Naive thymus-derived CD4-positive, alpha-beta T cell (primary cell): Measurements from ENCODE around the gene ELMO2. TPM values are rescaled to one million over a fixed set of nuclear protein-coding genes. Genes with fewer than 3 reads are reported as not detected.

Experiments used
- ATAC-seq: fragments of 150-1000 bp; cut with Tn5 transposase; 2 replicates; pipeline ENCODE4 v1.10.0; 2021; ENCODE audit warnings: mild to moderate bottlenecking, moderate library complexity
- CTCF ChIA-PET: fragments of 350-600 bp; sonication (Branson Sonifier 250); formaldehyde crosslinking; loops from one replicate; lab custom pipeline; 2021; ENCODE audit warnings: antibody characterized with exemption; lab: Charles Lee
- POLR2A ChIA-PET: fragments of 350-600 bp; sonication (Branson Sonifier 250); formaldehyde crosslinking; loops from one replicate; lab custom pipeline; 2021; ENCODE audit warnings: antibody characterized with exemption, inconsistent platforms; lab: Charles Lee
- DNase-seq, 9 donors: peaks; one replicate each; pipeline versions ENCODE4 v3.0.0 to v3.0.0-alpha.2; 2020 to 2022; ENCODE audit warnings: mixed read lengths in 1 of 9
- H3K27ac ChIP-seq: one replicate; pipeline ENCODE4 v1.7.0; 2013; ENCODE audit warnings: mild to moderate bottlenecking, low read depth, low read length, moderate library complexity
- H3K27me3 ChIP-seq, 2 donors: one replicate each; pipeline ENCODE4 v1.7.0; 2013; ENCODE audit warnings: low read length in 2 of 2, mild to moderate bottlenecking in 2 of 2, moderate library complexity in 2 of 2; ENCODE audit not compliant: control insufficient read depth in 2 of 2, insufficient read depth in 2 of 2
- H3K36me3 ChIP-seq, 3 experiments: 1 replicate in 2 of 3; 2 replicates in 1 of 3; pipeline ENCODE4 v1.7.0; 2013; ENCODE audit warnings: low read length in 3 of 3, mild to moderate bottlenecking in 3 of 3, moderate library complexity in 1 of 3; ENCODE audit not compliant: insufficient read depth in 3 of 3, control insufficient read depth in 2 of 3
- H3K4me1 ChIP-seq, 2 donors: one replicate each; pipeline ENCODE4 v1.7.0; 2013; ENCODE audit warnings: low read length in 2 of 2, mild to moderate bottlenecking in 2 of 2, moderate library complexity in 1 of 2; ENCODE audit not compliant: control insufficient read depth in 2 of 2, insufficient read depth in 2 of 2
- H3K4me3 ChIP-seq: 2 replicates; pipeline ENCODE4 v1.7.0; 2013; ENCODE audit warnings: mild to moderate bottlenecking, low read length
- H3K9me3 ChIP-seq, 3 experiments: 1 replicate in 2 of 3; 2 replicates in 1 of 3; pipeline ENCODE4 v1.7.0; 2013; ENCODE audit warnings: low read length in 3 of 3; ENCODE audit not compliant: control insufficient read depth in 2 of 3
- H3K27ac Mint-ChIP-seq, 9 donors: one replicate each; pipeline ENCODE4 v1.8.0; 2020 to 2022; ENCODE audit warnings: mixed read lengths in 9 of 9, mild to moderate bottlenecking in 8 of 9, moderate library complexity in 5 of 9, inconsistent platforms in 2 of 9
- H3K27me3 Mint-ChIP-seq, 5 donors: one replicate each; pipeline ENCODE4 v1.8.0; 2021 to 2022; ENCODE audit warnings: mixed read lengths in 5 of 5, mild to moderate bottlenecking in 1 of 5
- H3K36me3 Mint-ChIP-seq, 5 donors: one replicate each; pipeline ENCODE4 v1.8.0; 2020 to 2022; ENCODE audit warnings: mixed read lengths in 5 of 5, mild to moderate bottlenecking in 3 of 5, inconsistent platforms in 1 of 5
- H3K4me1 Mint-ChIP-seq, 7 donors: one replicate each; pipeline ENCODE4 v1.8.0; 2020 to 2022; ENCODE audit warnings: mixed read lengths in 7 of 7, mild to moderate bottlenecking in 3 of 7, inconsistent platforms in 1 of 7
- H3K4me3 Mint-ChIP-seq, 10 donors: one replicate each; pipeline ENCODE4 v1.8.0; 2020 to 2022; ENCODE audit warnings: mild to moderate bottlenecking in 10 of 10, mixed read lengths in 10 of 10, moderate library complexity in 6 of 10, inconsistent platforms in 2 of 10
- H3K9me3 Mint-ChIP-seq, 11 donors: one replicate each; pipeline ENCODE4 v1.8.0; 2020 to 2022; ENCODE audit warnings: mixed read lengths in 11 of 11, mild to moderate bottlenecking in 4 of 11, inconsistent platforms in 1 of 11, moderate library complexity in 1 of 11
- intact Hi-C, 2 donors: fragments of 100-400 bp; cut with micrococcal nuclease; formaldehyde crosslinking; loops; one replicate each; pipeline ENCODE4 v1.15.1; 2023
- polyA plus RNA-seq, 2 donors: library from polyadenylated mRNA; unstranded; fragments of 300-500 nt; fragmentation: Illumina TruSeq; gene quantifications; one replicate each; pipeline ENCODE4 v1.2.3, GENCODE V29; 2021
- total RNA-seq, 6 experiments: library from RNA in 5 of 6; stranded (reverse) in 5 of 6; gene quantifications; 1 replicate in 5 of 6; 2 replicates in 1 of 6; pipeline ENCODE4 v1.2.3 and lab custom pipeline; 2021 to 2026

ELMO2 gene
- total and polyA plus RNA-seq, 7 experiments from 2014 or later: 35.6 to 104 (median 52.3) TPM

DNA sequence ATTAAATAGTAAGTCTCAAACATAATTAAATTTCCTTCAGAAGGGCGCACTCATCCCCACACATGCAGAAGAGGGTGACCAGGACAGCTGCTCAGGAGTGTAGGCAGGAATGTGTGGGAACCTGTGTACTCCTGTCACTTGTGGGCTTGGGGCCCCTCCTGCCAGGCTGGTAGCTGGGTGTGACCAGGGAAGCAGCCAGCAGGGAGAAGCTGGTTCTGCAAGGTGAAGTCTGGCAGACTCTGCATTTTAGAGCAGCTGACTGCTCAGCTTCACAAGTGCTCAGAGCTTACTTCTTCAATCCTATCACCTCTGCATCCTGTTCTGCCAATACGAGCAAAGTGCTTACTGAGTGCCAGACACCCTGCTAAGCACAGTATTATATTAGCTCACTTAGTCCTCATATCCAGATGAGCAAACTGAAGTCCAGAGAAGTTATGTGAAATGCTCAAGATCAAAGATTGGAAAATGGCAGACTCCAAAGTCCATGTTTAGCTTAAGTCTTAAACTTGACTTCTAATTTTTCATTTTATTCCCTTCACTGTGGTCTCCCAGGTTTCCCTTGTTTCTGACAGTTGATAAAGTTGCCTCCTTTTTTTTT lies 27.9 kb downstream of the ELMO2 start:
- H3K27ac ChIP-seq: no peak overlapping the region
- ATAC-seq (no peak), DNase-seq (no peak)
- no peak overlapping the region for H3K4me3 ChIP-seq
- ChIA-PET POLR2A (interaction anchor here (0.6 to 7.7 kb wide), 3 partner anchors 13 to 67 kb away, joined by 3 to 44 read pairs (median 5); no protein-coding TSS in a partner anchor), CTCF (no interaction called here)
- no peaks in the 10 kb centered on the region for H3K27me3 ChIP-seq
- H3K4me1 Mint-ChIP-seq: peaks cover 0 to 19% (median 0%) of the 10 kb centered on the region in 7 donors
- H3K4me3 Mint-ChIP-seq: no peak overlapping the region
- peaks cover 28 to 90% (median 51%) of the 10 kb centered on the region in 3 experiments for H3K36me3 ChIP-seq
- intact Hi-C loops: no loop called here
- no peaks in the 10 kb centered on the region for H3K9me3 Mint-ChIP-seq
- H3K4me1 ChIP-seq: no peaks in the 10 kb centered on the region
- H3K36me3 Mint-ChIP-seq: peaks cover 26 to 46% (median 29%) of the 10 kb centered on the region in 5 donors
- peak overlapping the region in 4 of 9 donors; percentile 19 to 66 (median 41) for H3K27ac Mint-ChIP-seq
- no peaks in the 10 kb centered on the region for H3K9me3 ChIP-seq
- no peaks in the 10 kb centered on the region for H3K27me3 Mint-ChIP-seq

DNA sequence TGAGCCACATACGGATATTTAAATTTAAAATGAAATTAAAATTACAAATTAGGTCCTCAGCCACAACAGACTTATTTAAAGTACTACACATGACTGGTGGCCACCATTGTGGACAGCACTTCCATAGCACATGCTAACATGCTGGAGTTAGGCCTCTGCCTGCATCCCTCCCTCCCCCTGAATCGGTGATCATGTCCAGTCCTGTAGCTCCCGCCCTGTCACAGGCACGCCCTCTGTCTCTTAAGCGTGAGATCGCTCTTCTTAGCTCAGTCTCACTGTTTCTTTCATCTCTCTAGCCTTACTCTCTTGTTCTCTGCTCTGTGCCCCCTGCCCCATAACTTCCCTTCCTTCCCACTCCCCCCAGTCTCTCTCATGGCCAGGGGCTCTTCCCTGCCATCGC lies 28.9 kb downstream of the ELMO2 start:
- DNase-seq (no peak), ATAC-seq (no peak)
- peak overlapping the region in 6 of 9 donors; percentile 13 to 74 (median 24) for H3K27ac Mint-ChIP-seq
- H3K27me3 Mint-ChIP-seq: no peaks in the 10 kb centered on the region
- CTCF ChIA-PET: interaction anchor here (0.6 kb wide), 1 partner anchor 1126 kb away, joined by 3 read pairs; no protein-coding TSS in a partner anchor
- H3K4me1 Mint-ChIP-seq: peaks cover 0 to 19% (median 0%) of the 10 kb centered on the region in 7 donors
- no peak overlapping the region for H3K4me3 Mint-ChIP-seq
- no peaks in the 10 kb centered on the region for H3K9me3 Mint-ChIP-seq
- no peaks in the 10 kb centered on the region for H3K4me1 ChIP-seq
- no peak overlapping the region for H3K4me3 ChIP-seq
- H3K27me3 ChIP-seq: no peaks in the 10 kb centered on the region
- intact Hi-C loops: no loop called here
- H3K9me3 ChIP-seq: no peaks in the 10 kb centered on the region
- POLR2A ChIA-PET: interaction anchor here (7.7 kb wide), 1 partner anchor 12 kb away, joined by 44 read pairs; no protein-coding TSS in a partner anchor
- peaks cover 27 to 46% (median 32%) of the 10 kb centered on the region in 5 donors for H3K36me3 Mint-ChIP-seq
- no peak overlapping the region for H3K27ac ChIP-seq
- H3K36me3 ChIP-seq: peaks cover 29 to 90% (median 41%) of the 10 kb centered on the region in 3 experiments

DNA sequence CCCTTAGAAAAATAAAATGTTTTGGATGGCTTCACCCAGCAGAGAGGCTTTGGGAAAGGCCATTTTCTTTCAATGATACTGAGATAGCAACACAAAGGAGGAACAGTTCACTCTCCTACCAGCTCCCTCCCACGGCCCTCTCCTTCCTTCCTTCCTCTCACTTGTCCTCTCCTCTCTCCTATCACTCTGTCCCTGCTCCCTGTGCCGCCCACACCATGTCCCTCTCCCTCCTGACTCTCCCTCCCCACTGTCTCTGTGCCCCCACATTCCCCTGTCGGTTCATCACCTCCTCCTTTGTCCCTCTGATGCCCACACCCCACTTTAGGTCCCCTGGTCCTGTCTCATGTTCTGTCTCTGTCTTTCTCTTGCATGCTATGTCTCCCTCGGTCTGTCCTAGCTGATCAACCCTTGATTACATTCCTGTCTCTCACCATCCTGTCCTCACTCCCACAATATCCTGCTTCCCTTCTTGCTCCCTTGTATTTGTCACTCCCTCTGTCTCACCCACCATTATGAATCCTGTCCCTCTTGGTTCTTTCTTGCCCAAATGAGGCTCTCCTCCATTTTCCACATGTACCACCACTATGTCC lies 30.1 kb downstream of the ELMO2 start:
- ChIA-PET POLR2A (interaction anchor here (1.7 to 7.7 kb wide), 2 partner anchors 11 to 23 kb away, joined by 6 to 44 read pairs; no protein-coding TSS in a partner anchor), CTCF (no interaction called here)
- Mint-ChIP-seq H3K9me3 (no peaks in the 10 kb centered on the region), H3K36me3 (peaks cover 32 to 43% (median 41%) of the 10 kb centered on the region in 5 donors), H3K4me1 (peaks cover 0 to 19% (median 0%) of the 10 kb centered on the region in 7 donors), H3K4me3 (no peak overlapping the region), H3K27me3 (no peaks in the 10 kb centered on the region), H3K27ac (peak overlapping the region in 7 of 9 donors; percentile 38 to 81 (median 51))
- Histone ChIP-seq H3K9me3 (no peaks in the 10 kb centered on the region), H3K36me3 (peaks cover 20 to 90% (median 37%) of the 10 kb centered on the region in 3 experiments), H3K27ac (no peak overlapping the region), H3K4me1 (no peaks in the 10 kb centered on the region), H3K4me3 (no peak overlapping the region), H3K27me3 (no peaks in the 10 kb centered on the region)
- ATAC-seq (no peak), DNase-seq (no peak)
- intact Hi-C loops: no loop called here

DNA sequence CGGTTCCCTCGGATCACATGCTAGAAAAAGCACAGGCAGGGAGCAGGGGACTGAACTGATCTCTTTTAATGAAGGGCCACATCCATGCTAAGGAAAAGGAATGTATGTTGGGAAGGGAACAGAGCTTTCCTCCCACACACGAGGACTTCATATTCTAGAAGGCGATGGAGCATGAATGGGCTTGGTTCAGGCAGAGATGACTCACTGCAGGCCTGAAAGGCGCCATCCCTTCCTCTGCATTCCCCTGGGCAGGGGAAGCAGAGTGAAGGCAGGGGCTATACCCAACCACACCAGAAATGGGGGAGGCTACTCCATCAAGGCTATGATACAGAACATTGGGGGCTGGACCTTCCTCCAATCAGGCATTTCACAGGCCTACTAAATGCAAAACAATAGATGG lies 30.6 kb downstream of the ELMO2 start:
- Histone ChIP-seq H3K27me3 (no peaks in the 10 kb centered on the region), H3K27ac (no peak overlapping the region), H3K36me3 (peaks cover 19 to 90% (median 37%) of the 10 kb centered on the region in 3 experiments), H3K4me3 (no peak overlapping the region), H3K4me1 (no peaks in the 10 kb centered on the region), H3K9me3 (no peaks in the 10 kb centered on the region)
- peaks cover 32 to 45% (median 40%) of the 10 kb centered on the region in 5 donors for H3K36me3 Mint-ChIP-seq
- ChIA-PET CTCF (no interaction called here), POLR2A (interaction anchor here (1.7 to 7.7 kb wide), 2 partner anchors 10 to 23 kb away, joined by 6 to 44 read pairs; no protein-coding TSS in a partner anchor)
- peaks cover 0 to 19% (median 0%) of the 10 kb centered on the region in 7 donors for H3K4me1 Mint-ChIP-seq
- no peak for DNase-seq
- peak overlapping the region in 4 of 9 donors; percentile 51 to 81 (median 58) for H3K27ac Mint-ChIP-seq
- intact Hi-C loops: no loop called here
- no peaks in the 10 kb centered on the region for H3K27me3 Mint-ChIP-seq
- ATAC-seq: no peak
- H3K9me3 Mint-ChIP-seq: no peaks in the 10 kb centered on the region
- no peak overlapping the region for H3K4me3 Mint-ChIP-seq

DNA sequence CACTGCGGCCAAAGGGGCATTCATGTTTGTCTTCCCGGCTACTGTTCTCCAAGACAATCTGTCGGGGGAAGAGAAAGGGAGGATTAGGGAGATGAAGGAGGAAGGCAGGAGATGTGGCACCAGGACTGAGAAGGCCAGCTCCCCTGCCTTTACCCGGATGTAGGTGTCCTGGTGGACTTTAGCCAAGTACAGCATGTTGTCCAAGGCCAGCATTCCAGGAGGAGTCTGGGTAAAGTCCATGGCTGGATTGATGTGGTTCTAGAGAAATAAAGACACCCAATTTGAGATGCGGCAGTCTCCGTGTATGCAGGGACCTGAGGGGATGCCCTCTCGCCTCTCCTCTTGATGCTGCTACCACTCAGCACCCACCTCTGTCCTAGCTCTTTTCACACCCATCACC lies 32.0 kb downstream of the ELMO2 start:
- no peak for ATAC-seq
- Mint-ChIP-seq H3K4me3 (no peak overlapping the region), H3K4me1 (peaks cover 0 to 15% (median 0%) of the 10 kb centered on the region in 7 donors)

DNA sequence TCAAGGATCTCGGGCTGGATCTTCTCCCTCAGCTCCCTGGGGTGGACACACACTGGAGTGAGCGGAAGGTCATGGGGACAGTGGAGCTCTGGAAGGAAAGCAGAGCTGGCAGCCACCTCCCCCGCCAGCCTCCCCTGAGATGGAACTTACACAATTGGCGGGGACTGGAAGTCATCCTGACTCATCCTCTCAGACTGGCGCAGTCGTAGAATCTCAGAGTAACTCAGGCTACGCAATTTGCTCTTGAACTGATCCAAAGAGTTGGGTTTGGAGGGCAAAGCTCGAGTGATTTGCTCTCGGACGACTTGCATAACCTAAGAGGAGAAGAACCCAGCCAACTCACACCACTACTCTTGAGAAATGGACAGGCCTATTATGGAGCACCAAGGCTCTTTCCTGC lies 34.8 kb downstream of the ELMO2 start:
- intact Hi-C loops: no loop called here
- no peak overlapping the region for H3K4me3 Mint-ChIP-seq
- H3K27me3 Mint-ChIP-seq: no peaks in the 10 kb centered on the region
- DNase-seq: no peak
- H3K9me3 ChIP-seq: no peaks in the 10 kb centered on the region
- H3K27ac Mint-ChIP-seq: peak overlapping the region in 3 of 9 donors; percentile 23 to 45 (median 25)
- H3K4me3 ChIP-seq: no peak overlapping the region
- H3K27ac ChIP-seq: no peak overlapping the region
- peaks cover 27 to 64% (median 41%) of the 10 kb centered on the region in 5 donors for H3K36me3 Mint-ChIP-seq
- ATAC-seq: peak; percentile 38
- ChIA-PET CTCF (no interaction called here), POLR2A (interaction anchor here (2.4 kb wide), 1 partner anchor 29 kb away, joined by 8 read pairs; no protein-coding TSS in a partner anchor)
- H3K36me3 ChIP-seq: peaks cover 19 to 95% (median 34%) of the 10 kb centered on the region in 3 experiments
- peaks cover 0 to 4% of the 10 kb centered on the region in 2 donors for H3K4me1 ChIP-seq
- H3K27me3 ChIP-seq: no peaks in the 10 kb centered on the region
- no peaks in the 10 kb centered on the region for H3K9me3 Mint-ChIP-seq
- peaks cover 4 to 22% (median 13%) of the 10 kb centered on the region in 7 donors for H3K4me1 Mint-ChIP-seq

More for the DNA sequence above, 32.0 kb downstream of the ELMO2 start:
- Histone ChIP-seq H3K27me3 (no peaks in the 10 kb centered on the region), H3K9me3 (no peaks in the 10 kb centered on the region), H3K4me3 (no peak overlapping the region), H3K36me3 (peaks cover 19 to 91% (median 37%) of the 10 kb centered on the region in 3 experiments), H3K27ac (no peak overlapping the region), H3K4me1 (no peaks in the 10 kb centered on the region)
- intact Hi-C loops: no loop called here
- CTCF ChIA-PET: no interaction called here
- Mint-ChIP-seq H3K36me3 (peaks cover 30 to 53% (median 36%) of the 10 kb centered on the region in 5 donors), H3K27ac (peak overlapping the region in 6 of 9 donors; percentile 28 to 90 (median 74)), H3K27me3 (no peaks in the 10 kb centered on the region), H3K9me3 (no peaks in the 10 kb centered on the region)
- POLR2A ChIA-PET: interaction anchor here (7.7 kb wide), 1 partner anchor 9 kb away, joined by 44 read pairs; no protein-coding TSS in a partner anchor
- no peak for DNase-seq
